Limb (tissue), 2 donors: Measurements from ENCODE around the gene PGBD1.
"Not testable (repeated sequence)": the region's sequence is repeated elsewhere in the genome, so short reads cannot be mapped to it uniquely, and the experiment has no call there.

ENCODE experiments used
- DNase-seq, 2 donors: peaks; one replicate each; pipeline ENCODE4 v3.0.0-alpha.2; 2016; ENCODE audit errors: extremely low spot score in 2 of 2

The PGBD1 gene

DNA sequence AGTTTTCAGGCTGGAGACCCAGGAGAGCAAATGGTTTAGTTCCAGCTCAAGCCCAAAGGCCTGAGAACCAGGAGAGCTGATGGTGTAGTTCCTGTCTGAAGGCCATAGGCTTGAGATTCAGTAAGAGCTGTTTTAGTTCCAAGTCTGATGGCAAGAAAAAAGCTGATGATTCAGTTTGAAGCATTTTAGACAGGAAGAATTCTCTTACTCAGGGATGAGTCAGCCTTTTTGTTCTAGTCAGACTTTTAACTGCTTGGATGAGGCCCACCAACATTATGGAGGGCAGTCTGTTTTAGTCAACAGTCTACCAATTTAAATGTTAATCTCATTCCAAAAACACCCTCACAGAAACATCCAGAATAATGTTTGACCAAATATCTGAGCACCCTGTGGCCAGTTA, 11.9 kb upstream of the PGBD1 start:
- DNase-seq, result no peak

DNA sequence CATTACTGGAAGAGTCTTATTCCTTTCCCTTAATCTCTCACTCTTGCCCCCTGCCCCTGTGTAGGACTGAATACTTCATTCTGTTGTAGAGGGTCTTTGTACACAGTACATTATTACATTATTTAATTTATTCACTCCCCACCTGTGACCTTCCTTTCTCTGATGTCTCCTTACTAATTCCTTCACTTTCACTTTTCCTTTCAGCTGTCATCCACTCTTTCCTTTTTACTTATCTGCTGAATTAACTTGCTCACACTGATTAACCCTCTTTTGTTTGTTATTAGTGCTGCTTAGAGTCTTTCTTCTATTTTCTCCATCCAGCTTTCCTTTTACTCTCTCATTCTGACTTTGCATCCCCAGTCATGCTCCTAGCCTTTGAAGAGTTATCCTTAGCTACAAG, 6.5 kb upstream of the PGBD1 start:
- DNase-seq, result no peak

DNA sequence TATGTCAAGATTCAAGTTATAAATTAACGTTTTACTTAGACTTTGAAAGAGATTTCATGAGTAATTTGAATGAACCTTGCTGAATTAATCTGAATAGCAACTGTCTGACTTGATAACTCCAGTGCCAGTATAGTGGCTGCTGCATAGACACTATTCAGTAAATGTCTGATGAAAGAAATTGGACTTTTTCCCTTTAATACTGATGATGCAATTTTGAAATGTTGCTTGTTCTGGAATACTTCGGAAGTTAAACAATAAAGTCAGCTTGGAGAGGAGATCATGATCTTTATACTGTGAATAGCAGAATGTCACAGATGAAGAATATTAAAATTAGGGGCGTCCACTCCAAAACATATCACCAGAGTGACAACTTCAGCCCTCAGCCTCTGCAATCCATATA, 3.6 kb upstream of the PGBD1 start:
- no peak for DNase-seq

- DNase-seq, result no peak
Observed at GRCh38 chr6:28280595-28281287, 631 bp upstream of the PGBD1 start.

DNA sequence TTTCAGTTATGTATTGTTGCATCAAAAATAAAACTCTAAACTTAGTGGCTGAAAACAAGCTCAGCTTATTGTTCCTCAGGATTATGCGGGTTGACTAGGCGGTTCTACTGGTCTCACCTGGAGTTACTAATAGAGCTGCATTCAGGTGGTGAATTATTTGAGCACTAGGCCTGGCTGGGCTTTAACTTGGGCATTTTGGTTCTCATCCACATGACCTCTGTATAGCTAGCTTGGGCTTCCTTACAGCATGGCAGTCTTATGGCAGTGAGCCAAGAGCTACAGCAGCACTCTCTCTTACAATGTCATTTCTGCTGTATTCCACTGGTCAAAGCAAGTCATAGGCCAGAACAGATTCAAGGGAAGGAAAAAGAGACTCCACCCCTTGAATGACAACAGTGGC, 1.6 kb downstream of the PGBD1 start:
- DNase-seq, result no peak

- no peak for DNase-seq
Observed at GRCh38 chr6:28291573-28291972, 10.2 kb downstream of the PGBD1 start.

GRCh38 chr6:28295326-28295725, 14.0 kb downstream of the PGBD1 start:
- no peak for DNase-seq

DNA sequence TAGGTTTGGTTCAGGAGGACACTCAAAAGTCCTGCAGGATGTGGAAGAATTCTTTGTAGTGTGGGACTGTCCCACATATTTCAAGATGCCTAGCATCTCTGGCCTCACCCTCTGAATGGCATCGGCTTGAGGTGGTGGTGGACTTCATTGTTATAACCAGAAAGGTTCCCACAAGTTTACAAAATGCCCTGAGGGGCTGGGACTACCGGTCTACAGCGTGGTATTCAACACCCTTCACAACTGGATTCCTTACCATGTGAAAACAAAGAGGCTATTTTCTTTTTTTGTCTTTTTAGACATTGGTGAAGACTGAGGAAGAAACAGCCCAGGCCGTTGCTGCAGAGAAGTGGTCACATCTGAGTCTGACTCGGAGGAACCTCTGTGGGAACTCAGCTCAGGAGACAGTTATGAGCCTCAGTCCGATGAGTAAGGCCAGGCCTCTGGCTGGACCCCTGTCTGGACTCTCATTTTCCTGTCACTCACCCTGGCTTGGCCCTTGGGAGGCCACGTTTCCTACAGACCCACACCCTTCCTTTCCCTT, 15.2 kb downstream of the PGBD1 start:
- no peak for DNase-seq

DNA sequence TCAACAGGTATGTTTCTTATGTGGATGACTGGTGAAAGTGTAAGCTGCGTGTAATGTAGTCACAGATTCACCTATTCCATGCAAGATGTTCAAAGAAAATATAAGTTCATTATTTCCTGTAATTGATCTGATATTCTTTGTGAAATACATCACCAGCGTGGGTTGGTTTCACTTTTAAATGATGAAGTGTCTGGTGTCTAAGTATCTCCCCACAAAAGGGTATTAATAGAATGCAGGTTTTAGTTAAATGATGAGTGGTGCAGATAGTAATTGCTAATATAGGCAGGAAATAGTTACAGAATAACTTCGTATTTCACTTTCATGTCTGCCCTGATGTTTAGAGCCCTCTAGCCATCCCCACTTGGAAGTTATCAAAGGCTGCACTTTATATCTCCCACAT, 22.2 kb downstream of the PGBD1 start:
- no peak for DNase-seq

DNA sequence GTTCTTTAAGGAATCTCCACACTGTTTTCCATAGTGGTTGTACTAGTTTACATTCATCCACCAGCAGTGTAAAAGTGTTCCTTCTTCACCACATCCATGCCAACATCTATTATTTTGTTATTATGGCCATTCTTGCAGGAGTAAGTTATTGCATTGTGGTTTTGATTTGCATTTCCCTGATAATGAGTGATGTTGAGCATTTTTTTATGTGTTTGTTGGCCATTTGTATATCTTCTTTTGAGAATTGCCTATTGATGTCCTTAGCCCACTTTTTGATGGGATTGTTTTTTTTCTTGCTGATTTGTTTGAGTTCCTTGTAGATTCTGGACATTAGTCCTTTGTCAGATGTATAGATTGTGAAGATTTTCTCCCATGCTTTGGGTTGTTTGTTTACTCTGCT, 25.0 kb downstream of the PGBD1 start:
- DNase-seq, result not testable (repeated sequence)

GRCh38 chr6:28311139-28311823, 29.9 kb downstream of the PGBD1 start:
- DNase-seq, result no peak

GRCh38 chr6:28312939-28313338, 31.6 kb downstream of the PGBD1 start:
- DNase-seq, result no peak

GRCh38 chr6:28315628-28316027, 34.3 kb downstream of the PGBD1 start:
- DNase-seq, result no peak

DNA sequence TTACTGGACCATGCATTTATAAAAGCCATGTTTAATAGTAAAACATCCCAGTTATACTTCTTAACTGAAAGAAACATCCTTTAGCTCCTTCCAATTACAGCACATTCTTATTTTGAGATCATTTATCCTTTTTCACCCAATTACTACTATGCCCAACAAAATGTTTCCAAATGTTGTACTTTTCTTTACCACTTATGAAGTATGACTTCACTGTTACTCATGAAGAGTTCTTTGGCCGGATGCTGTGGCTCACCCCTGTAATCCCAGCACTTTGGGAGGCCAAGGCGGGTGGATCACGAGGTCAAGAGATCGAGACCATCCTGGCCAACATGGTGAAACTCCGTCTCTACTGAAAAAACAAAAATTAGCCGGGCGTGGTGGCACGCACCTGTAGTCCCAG, 36.5 kb downstream of the PGBD1 start:
- DNase-seq, result not testable (repeated sequence)

DNA sequence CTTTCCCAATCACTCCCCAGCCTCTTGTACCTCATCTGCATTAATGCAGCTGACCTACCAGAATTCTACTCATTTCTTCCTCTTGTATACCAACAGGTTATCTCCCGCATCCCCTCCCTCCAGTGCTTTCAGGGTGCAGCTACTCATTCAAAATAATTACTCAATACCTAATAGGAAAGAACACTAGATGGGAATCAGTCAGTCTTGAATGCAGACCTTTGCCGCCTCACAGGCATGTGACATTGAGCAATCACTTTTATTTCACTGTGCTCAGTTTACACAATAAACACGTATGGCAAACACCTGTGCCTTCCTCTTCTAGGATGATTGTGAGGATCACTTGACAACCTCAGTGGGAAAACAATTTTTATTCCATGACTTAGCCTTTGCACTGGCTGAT, 41.3 kb downstream of the PGBD1 start:
- DNase-seq, result no peak

DNA sequence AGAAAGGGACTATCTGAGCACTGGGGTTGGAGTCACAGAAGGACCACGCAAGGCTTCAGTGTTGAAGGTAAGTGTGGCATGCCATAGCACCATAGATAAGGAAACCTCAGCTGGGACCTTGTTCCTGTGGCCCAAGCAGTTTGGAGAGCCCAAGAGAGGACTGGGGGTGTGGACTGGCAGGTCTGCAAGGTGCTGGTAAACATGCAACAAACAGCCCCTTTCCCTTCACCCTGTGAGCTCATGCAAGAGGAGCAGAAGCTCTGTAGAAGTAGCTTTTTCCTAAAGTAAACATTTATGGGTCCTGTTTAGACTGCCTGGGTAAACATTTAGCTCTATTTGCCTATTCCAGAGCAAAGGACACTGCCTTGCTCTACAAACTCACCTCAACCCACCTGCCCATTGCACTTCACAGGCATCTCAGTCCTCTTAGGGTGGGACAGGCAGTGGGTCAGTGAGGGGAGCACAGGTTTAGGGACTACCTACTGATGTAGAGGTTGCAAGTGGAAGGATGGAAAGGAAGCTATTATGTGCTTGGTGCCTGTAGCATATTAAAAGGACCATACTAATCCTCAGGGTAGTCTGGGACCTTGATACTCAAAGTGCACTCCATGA, 42.5 kb downstream of the PGBD1 start:
- no peak for DNase-seq

GRCh38 chr6:28326371-28326948, 45.1 kb downstream of the PGBD1 start:
- DNase-seq, result no peak

DNA sequence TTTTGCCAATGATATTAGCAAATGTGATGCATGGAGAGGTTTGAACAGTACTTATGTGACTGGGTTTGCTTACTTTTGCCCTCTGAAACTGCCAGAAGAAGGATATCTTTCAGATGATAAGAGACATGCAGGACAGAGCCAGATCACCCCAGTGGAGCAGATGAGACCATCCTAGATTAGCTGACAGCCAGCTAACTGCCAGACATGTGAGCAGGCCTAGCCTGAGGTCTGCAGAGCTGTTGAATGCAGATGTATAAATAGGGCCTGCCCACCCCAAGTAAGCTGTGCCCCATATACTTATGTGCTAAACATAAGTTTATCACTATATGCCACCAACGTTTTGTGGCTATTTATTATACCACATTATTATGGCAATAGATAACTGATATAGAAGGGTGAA, 48.7 kb downstream of the PGBD1 start:
- DNase-seq, result no peak

DNA sequence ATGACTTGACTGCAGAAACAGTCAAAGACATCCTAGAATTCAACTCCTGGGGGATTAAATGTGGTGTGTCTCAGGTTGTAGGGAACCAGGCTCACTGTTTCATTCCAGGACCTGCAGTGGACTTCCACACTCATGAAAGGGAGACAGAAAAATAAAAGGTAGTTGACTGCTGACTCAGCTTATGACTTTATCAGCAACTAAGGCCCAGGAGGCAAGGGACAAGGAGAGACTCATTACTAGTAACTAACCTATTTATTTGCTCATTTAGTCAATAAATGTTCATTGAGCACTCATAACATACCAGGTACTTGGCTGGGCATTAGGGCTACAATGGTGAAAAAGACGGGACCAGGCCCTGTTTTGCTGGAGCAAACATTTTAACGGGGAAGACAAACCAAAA, 51.7 kb downstream of the PGBD1 start:
- DNase-seq, result no peak

- no peak for DNase-seq
Observed at GRCh38 chr6:28333599-28334018, 52.2 kb downstream of the PGBD1 start.

GRCh38 chr6:28334286-28335039, 53.1 kb downstream of the PGBD1 start:
- no peak for DNase-seq
